HG02759 (cell line): ENCODE measurements around the gene ZNF385D.

Experiments
- ATAC-seq: cut with Tn5 transposase; IDR thresholded peaks from one replicate; pipeline ENCODE4 v1.9.1; 2021; ENCODE audit warnings: mild to moderate bottlenecking, moderate library complexity; ENCODE audit not compliant: unreplicated experiment

The ZNF385D gene

GRCh38 chr3:21462141-21462540 lies 288.9 kb downstream of the ZNF385D start:
- no peak for ATAC-seq

GRCh38 chr3:21457084-21457483 lies 293.9 kb downstream of the ZNF385D start:
- ATAC-seq, result no peak

GRCh38 chr3:21449738-21450137 lies 301.3 kb downstream of the ZNF385D start:
- no peak for ATAC-seq

GRCh38 chr3:21447476-21448151 lies 303.4 kb downstream of the ZNF385D start:
- no peak for ATAC-seq

- ATAC-seq, result no peak
Observed at GRCh38 chr3:21446945-21447475, 304.0 kb downstream of the ZNF385D start.

GRCh38 chr3:21446027-21446426 lies 305.0 kb downstream of the ZNF385D start:
- no peak for ATAC-seq

- ATAC-seq, result no peak
Observed at GRCh38 chr3:21441821-21442220, 309.2 kb downstream of the ZNF385D start.

GRCh38 chr3:21436835-21437234 lies 314.2 kb downstream of the ZNF385D start:
- ATAC-seq, result no peak

- ATAC-seq, result no peak
Observed at GRCh38 chr3:21435871-21436270, 315.1 kb downstream of the ZNF385D start.

- ATAC-seq, result no peak
Observed at GRCh38 chr3:21434310-21434709, 316.7 kb downstream of the ZNF385D start.

GRCh38 chr3:21433751-21434150 lies 317.3 kb downstream of the ZNF385D start:
- no peak for ATAC-seq

- no peak for ATAC-seq
Observed at GRCh38 chr3:21426920-21427319, 324.1 kb downstream of the ZNF385D start.

- ATAC-seq, result no peak
Observed at GRCh38 chr3:21425715-21426114, 325.3 kb downstream of the ZNF385D start.

GRCh38 chr3:21421096-21421495 lies 329.9 kb downstream of the ZNF385D start:
- ATAC-seq, result no peak

- no peak for ATAC-seq
Observed at GRCh38 chr3:21417991-21418390, 333.0 kb downstream of the ZNF385D start.

GRCh38 chr3:21414506-21414905 lies 336.5 kb downstream of the ZNF385D start:
- no peak for ATAC-seq

GRCh38 chr3:21411058-21411457 lies 340.0 kb downstream of the ZNF385D start:
- no peak for ATAC-seq

- ATAC-seq, result no peak
Observed at GRCh38 chr3:21409401-21409800, 341.6 kb downstream of the ZNF385D start.

- no peak for ATAC-seq
Observed at GRCh38 chr3:21407743-21408142, 343.3 kb downstream of the ZNF385D start.

- ATAC-seq, result no peak
Observed at GRCh38 chr3:21405671-21406667, 345.0 kb downstream of the ZNF385D start.

GRCh38 chr3:21398461-21398860 lies 352.5 kb downstream of the ZNF385D start:
- ATAC-seq, result no peak
